GM18873 (cell line): ENCODE measurements around the gene KIDINS220.

ENCODE experiments used
- ATAC-seq: cut with Tn5 transposase; IDR thresholded peaks from one replicate; pipeline ENCODE4 v1.9.1; 2021; ENCODE audit warnings: mild to moderate bottlenecking, moderate library complexity, moderate number of reproducible peaks; ENCODE audit not compliant: unreplicated experiment, low FRiP score

The KIDINS220 gene

GRCh38 chr2:8704906-8705305 lies 132.5 kb downstream of the KIDINS220 start:
- no peak for ATAC-seq

DNA sequence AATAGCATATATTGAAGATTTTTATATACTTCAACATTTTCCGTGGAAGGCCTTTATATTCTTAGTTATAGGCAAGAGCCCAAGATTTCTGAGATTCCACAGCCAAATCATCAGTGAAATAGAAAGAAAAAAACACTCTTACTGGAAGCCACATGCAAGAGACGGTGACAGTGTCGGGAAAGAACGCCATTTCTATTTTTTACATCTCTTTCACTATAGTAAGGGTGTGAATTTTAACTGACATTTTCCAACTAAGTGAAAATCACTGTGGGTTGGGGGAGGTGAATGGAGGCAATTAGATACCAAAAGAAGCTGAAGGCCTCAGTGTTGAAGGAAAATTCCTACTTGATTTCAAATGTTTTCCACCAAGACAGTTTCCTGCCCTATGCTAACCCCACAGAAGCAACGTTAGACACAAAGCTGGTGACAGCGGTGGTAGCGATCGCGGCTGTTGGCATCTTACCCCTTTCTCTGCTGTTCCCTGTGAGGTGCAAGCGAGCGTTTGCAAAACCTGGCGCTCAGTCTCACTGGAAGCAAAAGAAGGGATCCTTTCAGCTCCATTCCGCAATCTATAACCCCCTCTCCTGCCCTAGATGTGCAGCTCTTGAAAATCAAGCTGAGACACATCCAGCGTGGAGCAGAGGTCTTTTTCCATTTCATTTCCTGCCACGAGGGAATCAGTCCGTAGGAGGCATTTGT lies 135.6 kb downstream of the KIDINS220 start:
- ATAC-seq: no peak

- no peak for ATAC-seq
Measured at GRCh38 chr2:8699839-8700238, 137.6 kb downstream of the KIDINS220 start.

DNA sequence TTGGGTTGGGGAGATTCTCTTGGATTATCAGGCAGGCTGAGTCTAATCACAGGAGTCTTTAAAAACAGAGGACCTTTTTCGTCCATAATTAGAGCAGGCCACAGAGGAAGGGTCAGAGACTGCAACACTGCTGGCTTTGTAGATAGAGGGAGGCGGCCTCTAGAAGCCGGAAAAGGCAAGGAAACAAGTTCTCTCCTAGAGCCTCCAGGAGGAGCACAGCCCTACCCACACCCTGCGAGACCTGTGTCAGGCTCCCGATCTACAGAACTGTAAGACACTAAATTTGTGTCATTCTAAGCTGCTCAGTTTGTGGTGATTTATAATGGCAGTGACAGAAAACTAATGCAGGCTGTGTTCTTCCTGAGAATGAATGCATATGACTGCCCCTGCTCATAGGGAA lies 140.2 kb downstream of the KIDINS220 start:
- ATAC-seq: no peak

GRCh38 chr2:8694737-8695136 lies 142.7 kb downstream of the KIDINS220 start:
- ATAC-seq: no peak

DNA sequence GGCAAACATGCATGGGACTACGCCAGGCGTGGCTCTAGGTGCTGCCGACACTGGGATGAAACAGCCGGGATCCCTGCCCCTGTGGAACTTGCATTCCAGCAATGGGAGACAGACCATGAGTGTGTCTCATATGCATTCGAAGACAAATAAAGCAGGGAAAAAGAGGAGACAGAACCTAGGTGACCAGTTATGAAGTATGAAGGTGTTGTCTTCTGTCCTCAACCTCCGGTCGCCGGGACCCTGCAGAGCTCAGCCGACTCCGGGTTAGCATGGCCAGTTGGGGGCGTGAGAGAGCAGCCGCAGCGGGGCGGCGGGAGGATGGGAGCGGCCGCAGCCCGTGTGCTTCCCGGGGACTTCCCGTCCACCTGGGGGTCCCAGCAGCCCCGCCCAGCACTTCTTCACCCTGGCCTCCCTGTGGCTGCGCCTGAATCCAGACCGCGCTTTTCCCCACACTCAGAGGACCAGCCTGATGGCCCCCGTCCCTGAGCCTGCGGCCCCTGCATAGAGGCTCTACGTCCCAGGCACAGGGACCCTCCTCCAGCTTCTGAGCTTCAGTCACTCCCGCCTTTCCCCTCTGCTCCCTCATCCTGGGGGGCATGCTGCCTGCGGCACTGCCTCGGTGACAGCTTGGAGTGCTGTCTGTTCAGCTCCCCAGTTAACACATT lies 144.1 kb downstream of the KIDINS220 start:
- no peak for ATAC-seq

DNA sequence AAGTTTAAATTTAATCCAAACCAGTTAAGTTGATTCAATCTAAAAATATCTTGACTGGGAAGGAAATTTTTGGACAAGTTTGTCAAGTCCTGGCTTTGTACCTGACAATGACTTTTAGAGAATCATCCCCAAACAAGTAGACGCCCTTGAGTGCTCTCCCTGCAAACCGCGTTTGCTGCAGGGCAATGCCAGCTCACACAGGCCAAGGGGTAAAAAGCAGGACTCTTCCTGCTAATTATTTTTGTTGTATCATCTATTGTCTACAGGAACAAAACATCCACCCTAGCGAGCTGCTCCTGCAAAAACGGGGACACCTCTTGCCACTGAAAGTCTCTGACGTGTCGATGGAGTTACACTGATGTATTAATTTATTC lies 144.6 kb downstream of the KIDINS220 start:
- no peak for ATAC-seq

- no peak for ATAC-seq
Measured at GRCh38 chr2:8691859-8692437, 145.5 kb downstream of the KIDINS220 start.

- no peak for ATAC-seq
Measured at GRCh38 chr2:8685697-8686358, 151.6 kb downstream of the KIDINS220 start.

DNA sequence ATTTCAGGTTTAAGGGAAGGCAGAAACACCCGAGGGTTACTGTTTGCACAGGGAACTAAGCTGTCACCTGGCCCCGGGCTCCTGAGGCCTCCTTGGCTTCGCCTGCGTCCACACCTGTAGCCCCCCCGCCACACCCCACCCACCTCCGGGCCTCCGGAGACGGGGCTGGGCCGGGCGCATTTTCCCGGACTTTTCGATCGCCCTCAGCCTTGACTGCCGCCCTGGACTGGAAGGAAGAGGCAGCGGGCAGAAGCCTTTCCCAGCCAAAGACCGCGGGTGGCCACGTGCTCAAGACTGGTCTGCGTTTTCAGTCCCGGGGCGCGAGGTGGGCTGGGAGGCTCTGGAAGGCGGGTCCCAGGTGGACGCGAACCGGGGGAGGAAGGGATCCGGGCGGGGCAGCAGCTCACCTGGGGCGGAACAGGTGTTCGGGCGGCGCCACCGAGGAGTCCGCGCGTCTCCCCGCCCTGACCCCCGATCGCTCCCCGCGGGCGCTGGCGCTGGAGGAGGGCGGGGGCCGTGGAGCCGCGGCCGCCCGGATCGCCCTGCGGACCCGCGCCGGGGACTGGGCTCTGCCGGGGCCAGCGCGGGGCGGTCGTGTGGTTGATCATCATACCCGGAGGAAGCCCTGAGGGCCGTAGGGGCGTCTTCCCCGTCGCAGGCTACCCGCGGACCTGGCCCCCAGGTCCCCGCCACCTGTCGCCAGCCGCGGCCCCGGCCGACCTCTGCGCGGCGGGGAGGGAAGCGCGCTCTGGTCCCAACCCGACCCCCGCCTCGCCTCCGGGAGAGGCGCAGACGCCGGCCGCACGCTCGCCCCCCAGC lies 152.3 kb downstream of the KIDINS220 start:
- ATAC-seq: no peak

DNA sequence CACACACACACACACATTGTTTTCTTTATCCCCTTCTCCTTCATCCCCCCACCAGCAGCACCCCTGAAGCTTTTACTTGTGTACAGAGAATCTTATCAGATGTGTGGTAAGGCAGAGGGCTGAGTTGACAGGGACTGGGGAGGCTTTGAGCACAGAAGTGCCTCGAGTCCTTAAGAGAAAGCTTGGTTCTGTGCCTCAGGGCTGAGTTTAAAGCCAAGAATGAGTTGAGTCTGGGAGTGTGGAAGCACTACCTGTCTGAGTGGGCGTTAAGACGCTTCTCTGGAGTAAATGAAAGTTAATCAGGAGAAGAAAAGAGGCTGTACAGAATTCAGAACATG lies 152.9 kb downstream of the KIDINS220 start:
- ATAC-seq: no peak

GRCh38 chr2:8682719-8683667 lies 154.4 kb downstream of the KIDINS220 start:
- no peak for ATAC-seq

- ATAC-seq: peak; percentile 61
Measured at GRCh38 chr2:8681786-8682692, 155.4 kb downstream of the KIDINS220 start, which contains the start of gene ID2. Gene ID2, plus strand, starts transcription at chr2:8682056. Its CDS starts 110 bp downstream, at chr2:8682166.

DNA sequence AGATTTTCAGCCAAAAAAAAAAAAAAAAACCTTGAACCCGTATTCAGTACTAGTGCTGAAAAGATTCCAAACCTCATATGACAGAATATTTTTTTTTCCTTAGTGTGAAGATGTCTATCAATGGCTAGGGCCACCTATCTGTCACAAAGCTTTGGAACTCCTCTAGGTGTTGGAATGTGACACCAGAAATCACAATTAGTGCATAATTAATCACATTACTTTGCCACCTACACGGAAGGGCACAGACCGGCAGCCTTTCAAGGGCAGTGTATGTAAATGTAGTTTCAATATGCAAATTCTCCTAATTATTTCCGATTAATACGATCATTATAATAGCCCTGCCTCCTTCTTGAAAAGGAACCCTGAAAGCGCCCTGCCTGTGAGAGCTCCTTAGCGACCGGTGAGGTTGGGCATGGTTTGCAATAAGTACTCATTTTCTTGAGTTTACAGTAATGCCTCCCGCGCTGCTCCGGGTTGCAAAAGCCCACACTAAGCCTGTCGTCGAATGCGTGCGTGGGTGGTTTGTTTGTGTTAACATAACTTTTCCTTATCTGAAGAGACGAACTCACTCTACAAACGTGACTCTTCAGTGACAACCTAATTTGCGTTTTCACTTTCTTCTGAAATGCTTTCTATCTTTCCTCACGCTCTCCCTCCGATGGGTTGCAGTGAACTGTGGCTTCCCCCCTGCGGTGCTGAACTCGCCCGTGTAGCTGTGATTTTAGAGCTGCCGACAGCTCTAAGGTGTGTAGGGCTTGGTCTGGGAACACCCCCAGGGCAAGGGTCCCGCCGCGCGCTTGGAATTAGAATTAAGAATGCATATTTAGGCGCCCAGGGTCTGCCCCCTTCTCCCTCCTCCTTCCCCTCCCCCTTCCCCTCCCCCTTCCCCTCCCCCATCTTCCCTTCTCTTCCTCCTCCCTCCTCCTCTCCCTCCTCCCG lies 156.3 kb downstream of the KIDINS220 start:
- no peak for ATAC-seq

GRCh38 chr2:8679827-8680731 lies 157.3 kb downstream of the KIDINS220 start:
- no peak for ATAC-seq

- ATAC-seq: no peak
Measured at GRCh38 chr2:8679567-8679826, 157.9 kb downstream of the KIDINS220 start.
